Smooth muscle cell (in vitro differentiated cells): Measurements from ENCODE around the gene RBPJ. TPM values are rescaled to one million over a fixed set of nuclear protein-coding genes. Genes with fewer than 3 reads are reported as not detected.
"Not testable (repeated sequence)": the region's sequence is repeated elsewhere in the genome, so short reads cannot be mapped to it uniquely, and the experiment has no call there.

Experiments
- DNase-seq: peaks from one replicate; lab custom pipeline; 2025; ENCODE audit not compliant: unreplicated experiment; lab: John Stamatoyannopoulos, UW
- H2AFZ ChIP-seq: fragments of 200-600 bp; sonication (generic); 2 replicates; pipeline ENCODE4 v1.6.0; 2016; ENCODE audit warnings: antibody characterized with exemption, low read depth, mild to moderate bottlenecking
- H3F3A ChIP-seq: fragments of 200-600 bp; sonication (generic); 2 replicates; pipeline ENCODE4 v1.6.0; 2017; ENCODE audit warnings: antibody characterized with exemption, low read depth
- H3K27ac ChIP-seq: fragments of 200-600 bp; sonication (generic); 2 replicates; pipeline ENCODE4 v1.5.1; 2016; ENCODE audit warnings: low read depth, mild to moderate bottlenecking
- H3K27me3 ChIP-seq: fragments of 200-600 bp; sonication (generic); 2 replicates; pipeline ENCODE4 v1.6.1; 2016; ENCODE audit warnings: low read depth, mild to moderate bottlenecking
- H3K36me3 ChIP-seq: fragments of 200-600 bp; sonication (generic); 2 replicates; pipeline ENCODE4 v1.5.1; 2016; ENCODE audit warnings: low read depth
- H3K4me1 ChIP-seq: fragments of 200-600 bp; sonication (generic); 2 replicates; pipeline ENCODE4 v1.5.1; 2016; ENCODE audit warnings: low read depth
- H3K4me2 ChIP-seq: fragments of 200-600 bp; sonication (generic); 2 replicates; pipeline ENCODE4 v1.6.0; 2016; ENCODE audit warnings: mild to moderate bottlenecking
- H3K4me3 ChIP-seq: fragments of 200-600 bp; sonication (generic); 2 replicates; pipeline ENCODE4 v1.5.1; 2016; ENCODE audit warnings: mild to moderate bottlenecking
- H3K79me2 ChIP-seq: fragments of 200-600 bp; sonication (generic); 2 replicates; pipeline ENCODE4 v1.6.0; 2016; ENCODE audit warnings: low read depth, mild to moderate bottlenecking
- H3K9ac ChIP-seq: fragments of 200-600 bp; sonication (generic); 2 replicates; pipeline ENCODE4 v1.6.0; 2016; ENCODE audit warnings: low read depth
- H3K9me3 ChIP-seq: fragments of 200-600 bp; sonication (generic); replicated peaks from 2 replicates; pipeline ENCODE4 v1.5.1; 2016; ENCODE audit warnings: low read depth
- H4K20me1 ChIP-seq: fragments of 200-600 bp; sonication (generic); 2 replicates; pipeline ENCODE4 v1.6.0; 2016; ENCODE audit warnings: low read depth
- WGBS: methylation state at CpG from one replicate; pipeline ENCODE4 v1.1.7; 2016; ENCODE audit warnings: low lambda C conversion rate; 5-methylcytosine and 5-hydroxymethylcytosine counted together
- polyA plus RNA-seq: library from polyadenylated mRNA; unstranded; fragments of >200 nt; fragmentation: Nextera tagmentation; extraction: Ambion mirVana; gene quantifications from 2 replicates; pipeline ENCODE4 v1.2.1, GENCODE V29; 2016
- total RNA-seq: library from RNA; depleted of rRNA; stranded (reverse); fragments of >200 nt; gene quantifications from 2 replicates; pipeline ENCODE4 v1.2.3, GENCODE V29; 2014
- TF ChIP-seq, protein P1 (sequence below): fragments of 200-600 bp; sonication (generic); IDR thresholded peaks from 2 replicates; pipeline ENCODE4 v1.5.1; 2017; ENCODE audit warnings: borderline replicate concordance, mild to moderate bottlenecking, antibody characterized with exemption; ENCODE audit not compliant: insufficient read depth, poor library complexity, severe bottlenecking

The RBPJ gene
- total and polyA plus RNA-seq, 2 experiments from 2014 or later = 96.9 to 137 TPM

GRCh38 chr4:26388671-26389070 is 67.9 kb downstream of the RBPJ start:
- no peaks in the 10 kb centered on the region for H3K9me3 ChIP-seq
- TF ChIP-seq, protein P1, sequence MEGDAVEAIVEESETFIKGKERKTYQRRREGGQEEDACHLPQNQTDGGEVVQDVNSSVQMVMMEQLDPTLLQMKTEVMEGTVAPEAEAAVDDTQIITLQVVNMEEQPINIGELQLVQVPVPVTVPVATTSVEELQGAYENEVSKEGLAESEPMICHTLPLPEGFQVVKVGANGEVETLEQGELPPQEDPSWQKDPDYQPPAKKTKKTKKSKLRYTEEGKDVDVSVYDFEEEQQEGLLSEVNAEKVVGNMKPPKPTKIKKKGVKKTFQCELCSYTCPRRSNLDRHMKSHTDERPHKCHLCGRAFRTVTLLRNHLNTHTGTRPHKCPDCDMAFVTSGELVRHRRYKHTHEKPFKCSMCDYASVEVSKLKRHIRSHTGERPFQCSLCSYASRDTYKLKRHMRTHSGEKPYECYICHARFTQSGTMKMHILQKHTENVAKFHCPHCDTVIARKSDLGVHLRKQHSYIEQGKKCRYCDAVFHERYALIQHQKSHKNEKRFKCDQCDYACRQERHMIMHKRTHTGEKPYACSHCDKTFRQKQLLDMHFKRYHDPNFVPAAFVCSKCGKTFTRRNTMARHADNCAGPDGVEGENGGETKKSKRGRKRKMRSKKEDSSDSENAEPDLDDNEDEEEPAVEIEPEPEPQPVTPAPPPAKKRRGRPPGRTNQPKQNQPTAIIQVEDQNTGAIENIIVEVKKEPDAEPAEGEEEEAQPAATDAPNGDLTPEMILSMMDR = no peak
- DNase-seq = no peak
- no peaks in the 10 kb centered on the region for H3F3A ChIP-seq
- no peak overlapping the region for H3K4me3 ChIP-seq
- H3K79me2 ChIP-seq = peaks cover 23% of the 10 kb centered on the region
- WGBS = 95% methylated on average over 5 of the region's 5 CpGs
- no peak overlapping the region for H3K27ac ChIP-seq
- no peak overlapping the region for H3K9ac ChIP-seq
- H3K4me1 ChIP-seq = no peaks in the 10 kb centered on the region
- H3K4me2 ChIP-seq = no peak overlapping the region
- H4K20me1 ChIP-seq = peaks cover 31% of the 10 kb centered on the region
- H3K27me3 ChIP-seq = no peaks in the 10 kb centered on the region
- H2AFZ ChIP-seq = no peak overlapping the region
- peaks cover 22% of the 10 kb centered on the region for H3K36me3 ChIP-seq

- Histone ChIP-seq H3K4me1 (no peaks in the 10 kb centered on the region), H3K27ac (no peak overlapping the region), H3K9ac (no peak overlapping the region), H3K27me3 (no peaks in the 10 kb centered on the region), H4K20me1 (peaks cover 10% of the 10 kb centered on the region), H3K36me3 (peaks cover 4% of the 10 kb centered on the region), H3K9me3 (no peaks in the 10 kb centered on the region), H3K4me2 (no peak overlapping the region), H3K4me3 (no peak overlapping the region), H2AFZ (no peak overlapping the region), H3K79me2 (peaks cover 4% of the 10 kb centered on the region), H3F3A (no peaks in the 10 kb centered on the region)
- TF ChIP-seq, protein P1 = no peak
- DNase-seq = no peak
- 95% methylated on average over 5 of the region's 5 CpGs for WGBS
These were observed 76.3 kb downstream of the RBPJ start for GRCh38 chr4:26397086-26397485.

GRCh38 chr4:26400132-26400531 is 79.3 kb downstream of the RBPJ start:
- Histone ChIP-seq H4K20me1 (peaks cover 10% of the 10 kb centered on the region), H3K4me1 (no peaks in the 10 kb centered on the region), H3K27me3 (no peaks in the 10 kb centered on the region), H3K9me3 (no peaks in the 10 kb centered on the region), H3K36me3 (no peaks in the 10 kb centered on the region), H3K79me2 (peaks cover 24% of the 10 kb centered on the region), H3K4me2 (no peak overlapping the region), H2AFZ (no peak overlapping the region), H3K4me3 (no peak overlapping the region), H3K27ac (no peak overlapping the region), H3K9ac (no peak overlapping the region), H3F3A (no peaks in the 10 kb centered on the region)
- no peak for DNase-seq
- TF ChIP-seq, protein P1 = no peak
- WGBS = 96% methylated on average over 1 of the region's 1 CpG

DNA sequence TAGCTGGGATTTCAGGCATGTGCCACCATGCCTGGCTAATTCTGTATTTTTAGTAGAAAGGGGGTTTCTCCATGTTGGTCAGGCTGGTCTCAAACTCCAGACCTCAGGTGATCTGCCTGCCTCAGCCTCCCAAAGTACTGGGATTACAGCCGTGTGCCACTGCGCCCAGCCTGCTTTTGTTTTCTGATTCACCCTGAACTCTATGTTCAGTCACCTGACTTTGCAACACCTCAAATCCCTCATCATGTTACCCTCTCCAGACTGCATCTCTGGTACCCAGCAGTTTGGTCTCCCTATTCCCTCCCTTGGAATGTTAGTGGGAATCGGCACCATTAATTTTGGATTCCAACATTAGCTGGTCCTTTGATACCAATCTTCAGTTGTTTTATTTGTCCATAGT is 81.2 kb downstream of the RBPJ start:
- H3K9ac ChIP-seq, H3K27ac ChIP-seq, H3F3A ChIP-seq, H3K4me3 ChIP-seq, H3K9me3 ChIP-seq, H3K27me3 ChIP-seq, H3K4me2 ChIP-seq, H2AFZ ChIP-seq, H3K36me3 ChIP-seq, DNase-seq: not testable (repeated sequence)
- Histone ChIP-seq H3K4me1 (peaks cover 10% of the 10 kb centered on the region), H4K20me1 (peaks cover 10% of the 10 kb centered on the region), H3K79me2 (peaks cover 34% of the 10 kb centered on the region)
- WGBS = 95% methylated on average over 3 of the region's 3 CpGs
